ENCODE data around the gene FBXL17.

- TF ChIP-seq CTCF (IDR thresholded peaks at IDR 0.05) (no peak), ZFX (IDR thresholded peaks at IDR 0.05; ENCODE audit: borderline replicate concordance) (no peak)
Observed at GRCh38 chr5:108146222-108146621, 235.7 kb downstream of the FBXL17 start.

Data from 22Rv1 (cell line).